ENCODE measurements around the gene NOS2.
"Not testable (repeated sequence)": the region's sequence is repeated elsewhere in the genome, so short reads cannot be mapped to it uniquely, and the experiment has no call there.

Gene NOS2

DNA sequence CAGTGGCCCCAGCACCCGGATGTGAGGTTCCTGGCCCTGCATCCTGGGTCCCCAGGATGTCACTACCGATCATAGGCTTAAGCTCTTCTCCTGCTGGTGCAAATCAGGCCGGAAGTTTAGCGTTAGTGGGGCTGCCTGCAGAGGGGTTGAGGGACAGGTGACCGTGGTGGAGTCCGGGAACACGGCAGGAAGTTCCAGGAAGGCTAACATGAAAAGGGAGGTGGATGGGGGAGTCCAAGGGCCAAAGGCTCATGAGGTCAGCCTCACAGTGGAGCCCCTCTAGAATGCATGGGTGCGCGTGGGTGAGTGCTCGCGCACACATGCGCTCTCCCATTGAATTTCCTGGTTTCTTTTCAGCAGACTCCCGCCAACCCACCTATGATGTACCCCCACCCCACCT, 46.6 kb downstream of the NOS2 start:
- DNase-seq, result not testable (repeated sequence)

DNA sequence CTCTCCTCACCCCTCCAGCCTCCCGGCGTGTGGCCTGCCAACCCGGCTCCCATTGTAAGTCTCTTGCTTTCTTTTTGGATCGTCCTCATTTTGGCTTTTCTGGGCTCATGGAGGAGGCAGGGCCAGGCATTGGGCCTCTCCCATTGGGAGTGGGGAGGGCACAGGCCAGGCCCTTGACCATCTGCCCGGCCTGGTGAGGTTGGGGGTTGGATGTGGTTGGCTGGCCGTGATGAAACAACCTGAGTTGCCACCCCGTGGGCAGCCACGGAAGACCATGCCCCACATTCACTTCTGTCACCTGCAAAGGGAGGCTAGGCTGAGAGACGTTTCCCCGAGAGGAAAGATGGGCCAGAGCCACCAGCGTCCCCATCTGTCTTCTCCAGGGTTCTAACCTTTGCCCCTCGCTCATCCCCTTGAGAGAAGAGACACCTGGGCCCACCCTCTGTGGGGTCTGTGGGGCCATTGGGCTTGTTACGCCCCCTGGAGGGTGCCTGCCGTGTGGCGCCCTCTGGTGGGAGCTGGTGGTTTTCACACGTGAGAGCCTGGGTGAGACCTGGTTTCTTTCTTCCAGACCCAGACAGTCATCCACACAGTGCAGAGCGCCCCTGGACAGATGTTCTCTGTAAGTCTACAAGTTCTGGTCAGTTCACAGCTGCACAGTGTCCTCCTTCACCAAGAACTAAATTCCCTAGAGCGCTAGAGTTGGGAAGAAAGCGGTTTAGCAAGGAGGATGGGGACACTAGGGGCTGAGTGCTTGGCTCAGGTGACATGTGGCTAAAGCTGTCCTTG, 47.3 kb downstream of the NOS2 start:
- not testable (repeated sequence) for DNase-seq

DNA sequence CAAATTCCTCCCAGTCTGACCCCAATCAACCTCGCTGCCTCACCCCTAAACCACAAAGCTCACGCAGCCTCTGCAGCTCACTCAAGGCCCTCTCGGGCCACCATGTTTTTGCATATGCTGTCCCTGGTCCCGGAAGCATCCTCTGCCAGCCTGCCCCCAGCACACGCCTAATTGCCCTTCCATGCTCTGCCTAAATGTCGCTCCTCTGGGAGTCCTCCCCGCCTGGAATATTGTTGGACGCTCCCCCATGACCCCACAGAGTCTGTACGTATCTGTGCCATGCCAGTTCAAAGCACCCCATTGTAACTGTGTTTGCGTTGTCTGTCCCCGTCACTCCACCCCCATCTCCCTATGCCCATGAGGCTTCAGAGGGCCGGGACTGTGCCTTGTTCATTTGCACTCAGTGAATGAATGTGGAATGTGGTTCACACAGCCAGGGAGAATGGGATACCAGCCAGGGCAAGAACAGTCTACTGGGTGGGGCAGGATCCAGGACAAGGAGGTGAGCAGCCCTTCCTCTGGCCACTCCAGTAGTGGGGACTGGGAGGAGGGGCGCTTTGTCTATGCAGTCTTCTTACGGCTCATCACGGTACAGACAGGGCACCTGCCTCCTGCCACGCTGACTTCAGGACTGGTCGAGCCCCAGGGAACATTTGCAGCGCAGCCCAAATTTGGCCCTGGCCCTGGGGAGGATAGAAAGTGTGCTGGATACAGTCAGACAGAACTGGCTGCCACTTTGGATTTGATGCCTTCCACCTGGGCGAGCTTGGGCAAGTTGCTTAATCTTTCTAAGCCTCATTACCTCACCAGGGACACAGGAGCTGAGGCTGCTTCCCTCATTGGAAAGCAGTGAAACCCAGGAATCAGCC, 48.5 kb downstream of the NOS2 start:
- no peak for DNase-seq

DNA sequence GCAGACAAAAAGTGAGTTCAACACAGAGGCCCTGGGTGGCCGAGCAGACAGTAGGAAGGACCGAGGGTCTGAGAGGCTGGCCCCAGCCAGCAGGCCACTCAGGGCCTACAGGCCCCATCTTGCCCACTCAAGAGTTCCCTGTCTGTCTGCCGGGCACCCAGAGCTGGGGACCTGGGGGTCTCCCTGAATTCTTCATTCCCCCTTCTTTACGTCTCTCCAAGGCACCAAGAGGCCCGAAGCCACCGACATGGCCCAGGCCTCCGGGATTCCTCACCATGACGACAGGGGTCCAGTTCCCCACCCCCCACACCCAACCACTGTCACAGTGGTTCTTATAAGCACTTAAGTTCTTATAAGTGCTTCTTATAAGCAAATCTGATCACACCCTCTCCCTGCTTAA, 49.2 kb downstream of the NOS2 start:
- DNase-seq, result no peak

DNA sequence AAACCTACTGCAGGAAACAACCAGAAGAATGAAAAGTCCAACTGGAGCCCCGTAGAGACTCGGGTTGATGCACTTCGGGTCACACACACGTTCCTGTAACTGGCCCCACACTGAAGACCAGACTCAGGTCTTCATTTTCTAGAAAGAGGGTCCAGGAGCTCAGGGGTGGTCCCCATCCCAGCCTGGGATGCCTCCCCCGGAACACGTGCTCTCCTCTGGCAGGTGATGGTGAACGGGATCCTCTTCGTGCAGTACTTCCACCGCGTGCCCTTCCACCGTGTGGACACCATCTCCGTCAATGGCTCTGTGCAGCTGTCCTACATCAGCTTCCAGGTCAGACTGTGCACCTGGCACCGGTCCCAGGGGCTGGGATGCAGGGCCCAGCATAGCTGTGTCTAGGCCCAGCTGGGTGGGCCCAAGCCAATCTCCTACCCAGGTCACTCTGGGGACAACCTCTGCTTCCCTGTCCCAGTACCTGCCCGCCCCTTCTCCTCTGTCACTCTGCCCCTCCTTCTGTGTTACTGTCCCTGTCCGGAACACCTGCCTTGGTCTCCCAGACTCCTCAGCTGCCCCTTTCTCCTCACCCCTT, 50.7 kb downstream of the NOS2 start:
- DNase-seq, result not testable (repeated sequence)

DNA sequence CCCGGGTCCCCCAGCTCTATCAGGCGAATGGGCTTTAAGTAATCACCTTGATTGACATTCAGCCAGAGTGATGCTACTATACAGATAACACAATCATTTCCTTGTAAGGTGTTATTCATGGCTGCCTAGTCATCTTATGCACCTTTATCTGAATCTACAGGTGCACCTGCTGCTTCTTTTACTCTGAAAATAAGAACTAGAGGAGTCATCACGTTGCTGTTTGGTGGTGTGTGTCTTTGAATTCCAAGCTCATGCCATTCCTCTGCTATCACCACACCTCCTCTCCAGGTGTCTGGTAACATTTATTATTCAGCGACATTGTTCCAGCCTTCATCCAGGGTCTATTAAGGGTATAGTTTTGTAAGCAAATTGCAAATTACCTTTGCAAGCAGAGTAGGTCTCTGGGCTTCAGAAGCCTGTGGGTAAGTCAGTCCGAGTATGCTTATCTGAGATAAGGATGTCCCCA, 51.9 kb downstream of the NOS2 start:
- DNase-seq, result no peak

DNA sequence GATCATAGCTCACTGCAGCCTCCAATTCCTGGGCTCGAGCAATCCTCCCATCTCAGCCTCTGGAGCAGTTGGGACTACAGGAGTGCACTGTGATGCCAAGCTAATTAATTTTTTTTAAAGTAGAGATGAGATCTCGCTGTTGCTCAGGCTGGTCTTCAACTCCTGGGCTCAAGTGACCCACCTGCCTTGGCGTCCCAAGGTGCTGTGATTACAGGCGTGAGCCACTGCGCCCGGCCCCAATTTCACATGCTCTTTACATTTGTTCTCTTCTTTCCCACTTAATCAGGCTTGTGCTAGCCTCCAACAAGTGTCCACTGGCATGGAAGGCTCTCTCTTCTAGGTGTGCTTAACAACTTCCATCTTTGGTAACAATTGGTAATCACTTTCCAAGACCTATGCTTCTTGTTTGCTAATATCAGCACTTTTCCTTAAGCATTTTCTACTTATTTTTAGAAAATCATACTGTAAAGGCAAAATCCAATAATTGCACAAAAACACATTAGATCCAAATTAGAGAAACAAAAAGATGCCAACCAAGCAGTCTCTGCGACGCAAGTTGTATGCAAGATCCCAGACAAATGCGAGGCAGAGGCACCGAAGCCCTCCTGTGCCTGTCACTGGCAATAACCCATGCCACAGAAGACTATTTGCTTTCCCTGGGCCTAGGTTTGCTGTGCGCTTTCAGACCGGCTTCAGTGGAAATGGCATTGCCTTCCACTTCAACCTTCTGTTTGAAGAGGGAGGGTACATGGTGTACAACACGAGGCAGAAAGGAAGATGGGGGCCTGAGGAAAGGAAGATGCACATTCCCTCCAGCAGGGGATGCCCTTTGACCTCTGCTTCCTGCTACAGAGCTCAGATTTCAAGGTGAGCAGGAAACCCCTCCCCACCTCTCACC, 52.6 kb downstream of the NOS2 start:
- DNase-seq, result no peak

DNA sequence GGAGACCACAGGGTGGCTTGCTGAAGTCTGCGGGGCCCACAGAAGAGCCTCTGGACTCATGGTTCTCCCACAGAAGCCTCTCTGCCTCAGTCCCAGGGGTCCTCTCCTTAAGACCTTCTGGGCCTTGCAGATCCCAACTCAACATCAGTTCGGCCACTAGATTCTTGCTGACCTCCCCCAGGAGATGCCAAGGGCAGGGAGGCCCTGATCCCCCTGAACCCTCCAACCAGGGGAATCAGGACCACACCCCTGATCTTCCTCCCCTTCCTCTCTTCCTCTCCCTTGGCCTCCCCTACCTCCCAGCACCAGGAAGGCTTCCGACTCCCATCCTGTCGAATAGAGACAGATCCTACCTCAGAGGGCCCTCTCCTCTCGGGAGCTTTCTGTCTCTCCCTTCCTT, 53.4 kb downstream of the NOS2 start:
- no peak for DNase-seq

DNA sequence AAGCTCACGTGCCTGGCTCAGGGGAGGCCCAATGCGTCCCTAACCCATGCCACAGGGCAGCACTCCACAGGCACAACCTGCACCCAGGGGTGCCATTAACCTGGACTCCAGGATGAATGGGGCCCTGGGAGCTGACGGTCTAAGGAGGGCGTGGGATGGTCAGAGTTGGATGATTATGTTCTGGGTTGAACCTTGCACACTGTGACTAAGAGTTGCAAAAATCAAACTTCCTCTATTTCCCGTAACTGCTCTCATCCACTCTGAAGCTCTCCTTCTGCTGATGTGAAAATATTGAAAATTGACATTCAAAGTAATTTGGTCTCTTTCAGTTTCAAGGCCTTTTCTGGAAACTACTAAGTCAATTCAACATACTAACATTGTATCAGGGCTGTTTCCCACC, 54.0 kb downstream of the NOS2 start:
- not testable (repeated sequence) for DNase-seq

DNA sequence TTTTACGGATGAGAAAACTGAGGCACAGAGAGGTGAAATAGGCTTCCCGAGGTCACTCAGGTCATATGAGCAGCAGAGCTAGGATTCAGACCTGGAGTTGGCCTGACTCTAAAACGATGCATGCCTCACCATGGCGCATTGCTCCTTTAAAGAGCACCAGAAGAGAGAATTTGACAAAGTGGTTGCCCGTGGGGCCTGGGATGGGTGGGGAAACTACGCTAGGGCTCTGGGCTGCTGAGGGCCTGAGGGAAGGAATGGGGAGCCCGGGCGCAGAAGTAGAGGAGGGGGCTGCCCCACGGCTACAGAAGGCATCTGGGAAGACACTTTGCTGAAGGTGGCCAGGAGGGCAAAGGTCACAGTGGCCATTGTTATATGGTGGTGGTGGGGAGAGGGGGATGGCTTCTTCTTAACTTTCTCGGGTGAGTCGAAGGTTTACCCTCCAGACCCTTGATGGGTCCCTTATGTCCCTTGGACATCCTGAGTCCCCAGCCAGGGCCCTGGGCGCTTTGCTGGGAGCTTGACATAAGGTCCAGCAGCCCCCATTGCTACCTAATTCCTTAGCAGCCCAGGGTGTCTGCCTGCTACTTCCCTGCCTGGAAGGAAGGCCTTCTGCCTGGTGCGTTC, 55.0 kb downstream of the NOS2 start:
- not testable (repeated sequence) for DNase-seq

DNA sequence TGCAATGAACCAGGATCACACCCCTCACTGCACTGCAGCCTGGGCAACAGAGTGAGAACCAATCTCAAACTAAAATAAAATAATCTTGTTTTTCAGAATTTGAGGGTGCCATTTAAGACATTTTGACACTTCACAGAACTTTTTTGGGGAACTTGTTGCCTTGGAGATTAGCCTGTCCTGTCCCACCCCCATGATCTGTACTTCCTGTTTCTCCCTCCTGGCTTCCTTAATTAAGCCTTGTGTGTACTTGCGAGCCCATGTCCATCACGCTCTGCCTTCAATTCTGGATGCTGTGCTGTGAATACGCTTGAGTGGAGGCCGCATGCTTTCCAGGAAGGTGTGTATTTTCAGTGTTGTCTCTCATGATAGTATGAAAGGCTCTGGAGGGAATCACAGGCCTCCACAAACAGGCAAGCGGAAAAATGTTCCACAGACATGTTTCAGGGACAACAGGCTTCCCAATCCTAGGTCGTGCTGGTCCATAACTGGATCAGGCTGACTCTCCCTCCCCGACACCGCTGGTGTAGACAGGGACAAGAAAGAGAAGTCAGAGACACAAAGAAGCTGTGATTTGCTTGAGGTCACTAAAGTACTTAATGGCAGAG, 56.9 kb downstream of the NOS2 start:
- no peak for DNase-seq

DNA sequence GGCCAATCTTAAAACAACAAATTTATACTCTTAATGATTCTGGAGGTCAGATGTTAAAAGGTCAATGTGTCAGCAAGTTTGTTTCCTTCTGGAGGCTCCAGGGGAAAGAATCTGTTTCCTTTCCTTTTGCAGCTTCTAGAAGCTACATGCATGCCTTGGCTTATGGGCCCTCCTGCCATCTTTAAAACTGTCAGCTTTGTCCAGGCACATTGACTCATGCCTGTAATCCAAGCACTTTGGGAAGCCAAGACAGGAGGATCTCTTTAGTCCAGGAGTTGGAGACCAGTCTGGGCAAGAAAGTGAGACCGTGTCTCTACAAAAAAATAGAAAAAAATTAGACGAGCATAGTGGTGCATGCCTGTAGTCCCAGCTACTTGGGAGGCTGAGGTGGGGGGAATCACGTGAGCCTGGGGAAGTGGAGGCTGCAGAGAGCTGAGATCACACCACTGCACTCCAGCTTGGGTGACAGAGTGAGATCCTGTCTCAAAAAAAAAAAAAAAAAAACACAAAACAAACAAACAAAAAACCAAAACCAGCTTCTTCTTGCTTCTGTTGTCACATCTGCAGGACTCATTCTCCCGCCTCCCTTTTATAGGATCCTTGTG, 58.3 kb downstream of the NOS2 start:
- no peak for DNase-seq

DNA sequence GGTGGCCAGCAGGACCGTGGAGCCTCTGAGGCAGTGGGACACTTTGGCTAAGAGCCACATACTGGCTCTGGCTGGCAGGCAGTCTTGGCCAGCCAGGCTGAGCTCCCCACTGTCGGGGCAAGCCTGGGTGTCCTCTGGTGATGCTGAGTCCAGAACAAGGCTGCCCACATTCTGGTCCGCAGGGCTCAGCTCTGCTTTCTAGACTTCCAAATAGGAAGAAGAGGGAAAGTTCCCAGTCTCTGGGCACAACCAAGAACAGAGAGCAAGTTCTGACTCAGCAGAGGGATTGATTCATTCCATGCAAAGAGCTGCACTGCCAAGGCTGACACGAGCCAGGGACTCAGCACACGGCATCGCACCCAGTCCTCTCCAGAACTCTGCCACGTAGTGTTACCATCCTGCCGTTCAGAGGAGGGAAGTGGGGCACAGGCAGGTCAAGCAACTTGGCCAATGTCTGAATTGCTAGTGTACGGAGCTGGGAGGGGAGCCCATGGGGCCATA, 58.9 kb downstream of the NOS2 start:
- no peak for DNase-seq

DNA sequence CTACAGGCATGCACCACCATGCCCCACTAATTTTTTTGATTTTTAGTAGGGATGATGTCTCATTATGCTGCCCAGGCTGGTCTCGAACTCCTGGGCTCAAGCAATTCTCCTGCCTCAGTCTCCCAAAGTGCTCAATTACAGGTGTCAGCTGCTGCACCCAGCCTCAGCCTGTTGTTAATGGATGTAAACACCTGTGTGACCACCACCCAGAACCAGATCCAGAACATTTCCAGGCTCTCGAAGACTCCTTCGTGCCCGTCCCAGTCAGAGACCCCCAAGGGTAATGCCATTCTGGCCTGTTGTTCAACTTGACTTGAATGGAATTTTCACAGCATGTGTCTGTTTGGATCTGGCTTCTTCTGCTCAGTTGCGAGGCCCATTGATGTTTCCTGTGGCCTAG, 59.8 kb downstream of the NOS2 start:
- not testable (repeated sequence) for DNase-seq

DNA sequence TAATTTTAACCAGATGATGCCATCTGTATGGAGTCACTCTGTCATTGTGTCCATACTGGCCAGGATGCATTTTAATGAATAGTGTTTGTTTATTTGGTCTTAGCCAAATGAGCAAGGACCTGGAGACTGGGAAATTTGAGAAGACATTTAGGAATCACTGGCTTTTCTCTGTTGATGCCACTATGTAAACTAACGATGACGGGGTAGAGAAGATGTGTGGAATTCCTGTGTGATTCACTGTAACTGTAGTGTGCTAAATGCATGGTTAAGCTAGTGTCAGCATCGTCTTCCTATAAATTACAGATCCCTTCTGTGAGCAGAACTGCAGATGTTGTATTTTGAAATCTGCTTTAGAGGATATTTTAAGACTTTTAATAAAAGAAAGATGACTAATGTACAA, 66.6 kb downstream of the NOS2 start:
- DNase-seq, result peak; percentile 9

DNA sequence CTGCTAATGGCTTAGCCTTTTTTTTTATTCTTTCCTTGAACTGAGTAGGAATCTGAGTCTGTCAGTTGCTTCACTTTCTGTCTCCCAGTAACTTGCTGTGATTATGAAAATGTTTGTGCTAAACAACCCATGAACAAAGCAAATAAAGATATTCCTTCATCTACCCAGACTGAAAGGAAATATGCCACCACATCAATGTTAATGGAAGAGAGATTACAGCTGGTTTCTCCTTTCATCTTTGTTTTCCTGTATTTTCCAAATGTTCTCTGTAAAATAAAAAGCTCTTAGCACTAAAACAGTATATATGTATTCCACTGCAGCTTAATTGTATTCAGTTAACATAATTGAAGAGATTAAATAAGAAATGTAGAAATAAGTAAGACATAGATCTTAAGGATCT, 67.6 kb downstream of the NOS2 start:
- not testable (repeated sequence) for DNase-seq

DNA sequence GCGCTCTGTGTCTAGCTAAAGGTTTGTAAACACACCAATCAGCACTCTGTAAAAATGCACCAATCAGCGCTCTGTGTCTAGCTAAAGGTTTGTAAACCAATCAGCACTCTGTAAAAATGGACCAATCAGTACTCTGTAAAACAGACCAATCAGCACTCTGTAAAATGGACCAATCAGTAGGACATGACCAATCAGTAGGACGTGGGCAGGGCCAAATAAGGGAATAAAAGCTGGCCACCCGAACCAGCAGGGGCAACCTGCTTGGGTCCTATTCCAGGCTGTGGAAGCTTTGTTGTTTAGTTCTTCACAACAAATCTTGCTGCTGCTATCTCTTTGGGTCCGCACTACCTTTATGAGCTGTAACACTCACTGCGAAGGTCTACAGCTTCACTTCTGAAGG, 74.3 kb downstream of the NOS2 start:
- DNase-seq, result not testable (repeated sequence)

DNA sequence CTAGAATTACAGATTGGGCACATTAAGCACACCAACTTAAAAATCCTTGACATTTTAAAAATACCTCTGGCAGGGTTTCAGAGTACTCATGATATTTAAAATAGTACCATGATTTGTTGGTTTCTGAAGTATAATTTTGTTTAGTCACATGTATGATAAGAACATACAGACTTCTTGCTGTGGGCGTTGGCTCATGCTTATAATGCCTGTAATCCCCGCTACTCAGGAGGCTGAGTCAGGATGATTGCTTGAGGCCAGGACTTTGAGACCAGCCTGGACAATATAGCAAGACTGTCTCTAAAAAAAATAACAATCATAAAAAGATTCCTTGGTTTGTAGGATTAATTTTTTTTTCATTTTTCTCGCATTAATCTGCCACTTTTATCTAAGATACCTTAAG, 78.5 kb downstream of the NOS2 start:
- DNase-seq, result no peak
